ENCODE measurements around the gene ABL1. TPM values are rescaled to one million over a fixed set of nuclear protein-coding genes. Genes with fewer than 3 reads are reported as not detected.

The ABL1 gene
- polyA plus RNA-seq, 1 of the 3 experiments (the other 2 are of a cell fraction): 24.6 TPM

- ChIA-PET POLR2A (no interaction called here), CTCF (interaction anchor here (0.9 to 1.7 kb wide), 4 partner anchors 20 to 60 kb away, joined by 3 to 5 read pairs (median 4); no protein-coding TSS in a partner anchor)
- no peak for DNase-seq
- Histone ChIP-seq H3K36me3 (replicated peaks in 1 of 2; ENCODE audit: control insufficient read depth in 1 of 2, insufficient read depth in 2 of 2, low read length in 1 of 2) (peaks cover 0 to 6% of the 10 kb centered on the region in 2 experiments), H3K4me3 (ENCODE audit: low read depth in 2 of 2, low read length in 1 of 2) (no peak overlapping the region), H3F3A (replicated peaks; ENCODE audit: insufficient read depth) (no peaks in the 10 kb centered on the region), H3K27me3 (ENCODE audit: insufficient read depth) (no peaks in the 10 kb centered on the region), H3K9me2 (no peaks in the 10 kb centered on the region), H3K79me2 (ENCODE audit: insufficient read depth) (peaks cover 21% of the 10 kb centered on the region; the same call in 1 of the 2 replicates), H2AFZ (ENCODE audit: low read depth) (no peak overlapping the region), H4K20me1 (ENCODE audit: insufficient read depth) (no peaks in the 10 kb centered on the region), H3K9ac (no peak overlapping the region), H3K4me2 (no peak overlapping the region), H3K9me3 (peaks cover 6% of the 10 kb centered on the region; the same call in 1 of the 2 replicates), H3K27ac (ENCODE audit: low read depth in 2 of 2, low read length in 1 of 2) (no peak overlapping the region), H3K4me1 (ENCODE audit: control insufficient read depth in 1 of 2, insufficient read depth in 2 of 2, low read depth in 1 of 2, low read length in 1 of 2) (peaks cover 0 to 2% of the 10 kb centered on the region in 2 experiments; a peak in 1 of 4 replicates)
- 97% methylated on average over 1 of the region's 1 CpG for WGBS (ENCODE audit: low lambda C conversion rate)
- TF ChIP-seq RFX5 (IDR thresholded peaks at IDR 0.05; ENCODE audit: low read length) (no peak), GATA2 (CRISPR knock-in tag; IDR thresholded peaks at IDR 0.05) (no peak), ELF1 (IDR thresholded peaks at IDR 0.05) (no peak), MXI1 (IDR thresholded peaks at IDR 0.05; ENCODE audit: low read depth, low read length) (no peak), USF1 (IDR thresholded peaks at IDR 0.05; ENCODE audit: borderline replicate concordance, low read depth) (no peak), ZBTB33 (IDR thresholded peaks at IDR 0.05; ENCODE audit: borderline replicate concordance, low read depth) (no peak), JUND (IDR thresholded peaks at IDR 0.05) (no peak), EP300 (IDR thresholded peaks at IDR 0.05; ENCODE audit: borderline replicate concordance in 1 of 2, low read depth in 1 of 2, low read length in 1 of 2) (no peak), USF2 (IDR thresholded peaks at IDR 0.05; ENCODE audit: borderline replicate concordance, low read depth, low read length) (no peak), RAD21 (IDR thresholded peaks at IDR 0.05; ENCODE audit: low read length) (no peak), TEAD4 (IDR thresholded peaks at IDR 0.05; ENCODE audit: borderline replicate concordance, insufficient read depth) (no peak), MAX (IDR thresholded peaks at IDR 0.05; ENCODE audit: low read depth) (no peak), CTCF (IDR thresholded peaks at IDR 0.05) (no peak), TCF12 (IDR thresholded peaks at IDR 0.05) (no peak), NRF1 (IDR thresholded peaks at IDR 0.05; ENCODE audit: low read depth, low read length) (no peak), POLR2AphosphoS5 (IDR thresholded peaks at IDR 0.05; ENCODE audit: low read depth, low read length) (no peak), FOXJ3 (CRISPR knock-in tag; IDR thresholded peaks at IDR 0.05) (no peak), RCOR1 (IDR thresholded peaks at IDR 0.05; ENCODE audit: low read length) (no peak), SIN3A (IDR thresholded peaks at IDR 0.05; ENCODE audit: borderline replicate concordance, low read depth, low read length) (no peak), YY1 (IDR thresholded peaks at IDR 0.05; ENCODE audit: low read depth) (no peak)
Observed at GRCh38 chr9:130806327-130806716, 28.7 kb upstream of the ABL1 start.

Data from SK-N-SH (cell line).